DOHH2 (cell line): ENCODE results near the gene LGALS1.

Source experiments
- H3F3A ChIP-seq: fragments of 200-600 bp; sonication (generic), shearing (Covaris generic); 2 replicates; pipeline ENCODE4 v1.6.0; 2016; ENCODE audit warnings: antibody characterized with exemption, mild to moderate bottlenecking; ENCODE audit not compliant: control insufficient read depth, insufficient read depth
- H3K27ac ChIP-seq: fragments of 200-600 bp; sonication (generic); 2 replicates; pipeline ENCODE4 v1.5.1; 2014; ENCODE audit warnings: low read depth, mild to moderate bottlenecking, low read length, moderate library complexity
- H3K27me3 ChIP-seq: fragments of 200-600 bp; sonication (generic); 2 replicates; pipeline ENCODE4 v1.6.1; 2014; ENCODE audit warnings: mild to moderate bottlenecking, low read length, mixed read lengths; ENCODE audit not compliant: control insufficient read depth
- H3K36me3 ChIP-seq: fragments of 200-600 bp; sonication (generic); 2 replicates; pipeline ENCODE4 v1.6.1; 2014; ENCODE audit warnings: mild to moderate bottlenecking, low read length, moderate library complexity, mixed read lengths; ENCODE audit not compliant: control insufficient read depth
- H3K4me1 ChIP-seq: fragments of 200-600 bp; sonication (generic); 2 replicates; pipeline ENCODE4 v1.6.1; 2014; ENCODE audit warnings: mild to moderate bottlenecking, low read length, mixed read lengths; ENCODE audit not compliant: control insufficient read depth
- H3K4me2 ChIP-seq: fragments of 200-600 bp; sonication (generic); 2 replicates; pipeline ENCODE4 v1.6.0; 2014; ENCODE audit warnings: mild to moderate bottlenecking, low read length, moderate library complexity
- H3K4me3 ChIP-seq: fragments of 200-600 bp; sonication (generic); 2 replicates; pipeline ENCODE4 v1.5.1; 2014; ENCODE audit warnings: mild to moderate bottlenecking, low read length, mixed read lengths
- H3K79me2 ChIP-seq: fragments of 200-600 bp; sonication (generic); 2 replicates; pipeline ENCODE4 v1.6.1; 2014; ENCODE audit warnings: mild to moderate bottlenecking, low read length, mixed read lengths; ENCODE audit not compliant: control insufficient read depth
- H3K9me2 ChIP-seq: fragments of 200-600 bp; sonication (generic); replicated peaks from 2 replicates; pipeline ENCODE4 v1.6.1; 2014; ENCODE audit warnings: mild to moderate bottlenecking, low read length, mixed read lengths; ENCODE audit not compliant: control insufficient read depth
- H3K9me3 ChIP-seq: fragments of 200-600 bp; sonication (generic); 2 replicates; pipeline ENCODE4 v1.6.1; 2014; ENCODE audit warnings: antibody characterized with exemption, low read length, mixed read lengths; ENCODE audit not compliant: control insufficient read depth, insufficient read depth
- H4K20me1 ChIP-seq: fragments of 200-600 bp; sonication (generic); 2 replicates; pipeline ENCODE4 v1.6.0; 2014; ENCODE audit warnings: low read depth, mild to moderate bottlenecking, antibody characterized with exemption, low read length, moderate library complexity; ENCODE audit not compliant: control insufficient read depth, insufficient read depth
- CTCF ChIP-seq: fragments of 200-600 bp; sonication (generic); IDR thresholded peaks from one replicate; pipeline ENCODE4 v1.5.1; 2014; ENCODE audit warnings: antibody characterized with exemption, mild to moderate bottlenecking, low read depth, low read length; ENCODE audit not compliant: poor library complexity, severe bottlenecking
- EZH2phosphoT487 ChIP-seq: fragments of 200-600 bp; sonication (generic); IDR thresholded peaks from 2 replicates; pipeline ENCODE4 v1.6.1; 2017; ENCODE audit warnings: borderline replicate concordance, mild to moderate bottlenecking, antibody characterized with exemption, low read length, moderate library complexity, mixed read lengths

The LGALS1 gene

GRCh38 chr22:37725551-37726240 lies 50.3 kb downstream of the LGALS1 start:
- H3K4me3 ChIP-seq: no peak overlapping the region
- TF ChIP-seq CTCF: no peak
- TF ChIP-seq EZH2phosphoT487: no peak
- H3K36me3 ChIP-seq: no peaks in the 10 kb centered on the region
- no peak overlapping the region for H3K4me2 ChIP-seq
- no peak overlapping the region for H3K27ac ChIP-seq
- no peaks in the 10 kb centered on the region for H4K20me1 ChIP-seq
- H3F3A ChIP-seq: no peaks in the 10 kb centered on the region
- H3K4me1 ChIP-seq: no peaks in the 10 kb centered on the region
- peaks cover 3% of the 10 kb centered on the region; the same call in 1 of the 2 replicates for H3K27me3 ChIP-seq
- H3K9me2 ChIP-seq: no peaks in the 10 kb centered on the region
- H3K79me2 ChIP-seq: no peaks in the 10 kb centered on the region
- H3K9me3 ChIP-seq: no peaks in the 10 kb centered on the region

GRCh38 chr22:37726241-37726887 lies 50.9 kb downstream of the LGALS1 start:
- Histone ChIP-seq H3K27ac (no peak overlapping the region), H3K4me3 (no peak overlapping the region), H4K20me1 (no peaks in the 10 kb centered on the region), H3K4me1 (no peaks in the 10 kb centered on the region), H3K36me3 (no peaks in the 10 kb centered on the region), H3K9me3 (no peaks in the 10 kb centered on the region), H3K4me2 (no peak overlapping the region), H3K79me2 (no peaks in the 10 kb centered on the region), H3K9me2 (no peaks in the 10 kb centered on the region), H3F3A (no peaks in the 10 kb centered on the region), H3K27me3 (peaks cover 3% of the 10 kb centered on the region; the same call in 1 of the 2 replicates)
- TF ChIP-seq EZH2phosphoT487 (no peak), CTCF (peak; percentile 14)

- H3K4me2 ChIP-seq: no peak overlapping the region
Observed at GRCh38 chr22:37728620-37729019, 53.2 kb downstream of the LGALS1 start.

More at GRCh38 chr22:37728620-37729019, 53.2 kb downstream of the LGALS1 start:
- TF ChIP-seq CTCF: no peak
- TF ChIP-seq EZH2phosphoT487: no peak
- Histone ChIP-seq H3F3A (no peaks in the 10 kb centered on the region), H4K20me1 (no peaks in the 10 kb centered on the region), H3K36me3 (no peaks in the 10 kb centered on the region), H3K79me2 (no peaks in the 10 kb centered on the region), H3K4me3 (no peak overlapping the region), H3K9me2 (no peaks in the 10 kb centered on the region), H3K27me3 (peaks cover 3% of the 10 kb centered on the region; the same call in 1 of the 2 replicates), H3K4me1 (0 out of 2 replicates have a peak, but pooled peaks cover 3% of the 10 kb centered on the region), H3K9me3 (no peaks in the 10 kb centered on the region), H3K27ac (no peak overlapping the region)
